GM15510 (cell line): ENCODE data around the gene TRPC6.

ENCODE experiments used
- POLR2A ChIP-seq: IDR thresholded peaks from 3 replicates; pipeline ENCODE4 v1.6.1; 2011; ENCODE audit warnings: borderline replicate concordance; ENCODE audit not compliant: insufficient read length; ENCODE audit errors: extremely low read depth

TRPC6 gene

DNA sequence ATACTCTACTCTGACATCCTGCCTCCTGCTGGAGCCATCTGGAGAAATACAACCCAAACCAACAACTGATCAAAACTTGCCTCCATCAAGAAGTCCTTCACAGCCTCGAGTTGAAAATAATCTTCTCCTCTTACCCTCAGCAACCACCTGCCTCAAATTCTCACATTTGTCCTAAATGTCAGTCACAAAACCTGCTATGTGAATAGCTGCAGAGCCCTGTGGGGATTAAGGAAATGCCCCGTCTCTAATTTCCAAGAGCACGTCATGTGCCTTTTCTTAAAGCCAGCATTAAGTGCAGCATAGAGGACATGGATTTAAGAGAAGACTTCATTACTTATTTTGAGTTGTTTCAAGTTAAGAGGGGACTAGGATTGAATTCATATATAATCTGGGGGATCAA lies 105.9 kb downstream of the TRPC6 start:
- TF ChIP-seq POLR2A = no peak

DNA sequence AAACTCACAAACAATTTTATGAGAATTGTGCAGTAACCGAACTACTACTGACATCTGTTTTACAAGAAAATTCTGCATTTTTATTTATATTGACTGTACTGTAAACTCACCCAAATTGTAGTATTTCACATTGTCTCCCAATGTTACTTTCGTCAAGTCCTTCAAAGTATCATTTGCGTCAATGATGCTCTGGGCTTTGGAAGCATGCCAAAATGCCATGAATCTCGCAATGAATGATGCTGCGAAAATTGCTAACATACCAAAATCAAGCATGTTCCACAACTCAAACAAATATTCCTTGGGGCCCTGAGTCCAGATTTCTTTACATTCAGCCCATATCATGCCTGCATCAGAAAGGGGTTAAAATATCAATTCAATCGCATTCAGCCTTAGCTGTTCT lies 107.6 kb downstream of the TRPC6 start:
- no peak for TF ChIP-seq POLR2A

DNA sequence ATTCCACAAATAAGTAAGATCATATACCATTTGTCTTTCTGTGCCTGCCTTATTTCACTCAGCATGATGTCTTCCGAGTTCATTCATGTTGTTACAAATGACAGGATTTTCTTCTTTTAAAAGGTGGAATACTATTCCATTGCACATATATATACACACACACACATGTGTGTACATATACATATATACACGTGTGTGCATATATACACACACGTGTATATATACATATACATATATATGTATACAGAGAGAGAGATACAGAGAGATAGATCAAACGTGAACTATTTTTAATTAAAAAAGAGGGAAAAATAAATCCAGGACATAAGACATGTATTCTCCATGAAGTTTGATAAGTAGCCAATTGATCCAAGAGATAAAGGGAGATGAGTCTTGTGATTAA lies 108.1 kb downstream of the TRPC6 start:
- TF ChIP-seq POLR2A = no peak

DNA sequence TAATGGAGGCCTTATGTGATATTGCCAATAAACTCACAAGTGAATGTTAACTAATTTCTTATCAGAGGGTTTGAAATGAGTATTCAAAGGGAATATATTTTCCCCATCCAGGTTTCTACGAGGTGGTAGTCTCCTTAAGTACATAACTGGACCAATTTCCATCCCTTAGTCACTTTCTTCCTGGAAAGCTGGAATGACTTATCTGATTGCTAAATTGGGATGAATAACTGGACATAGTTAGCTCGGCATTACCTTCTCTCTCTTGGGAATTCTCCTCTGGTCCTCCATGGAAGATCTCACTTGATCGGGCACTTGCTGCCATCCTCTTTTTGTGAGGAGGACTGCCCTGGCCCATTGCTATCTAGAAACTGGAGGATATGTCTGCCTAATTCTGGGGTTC lies 109.1 kb downstream of the TRPC6 start:
- TF ChIP-seq POLR2A = no peak

DNA sequence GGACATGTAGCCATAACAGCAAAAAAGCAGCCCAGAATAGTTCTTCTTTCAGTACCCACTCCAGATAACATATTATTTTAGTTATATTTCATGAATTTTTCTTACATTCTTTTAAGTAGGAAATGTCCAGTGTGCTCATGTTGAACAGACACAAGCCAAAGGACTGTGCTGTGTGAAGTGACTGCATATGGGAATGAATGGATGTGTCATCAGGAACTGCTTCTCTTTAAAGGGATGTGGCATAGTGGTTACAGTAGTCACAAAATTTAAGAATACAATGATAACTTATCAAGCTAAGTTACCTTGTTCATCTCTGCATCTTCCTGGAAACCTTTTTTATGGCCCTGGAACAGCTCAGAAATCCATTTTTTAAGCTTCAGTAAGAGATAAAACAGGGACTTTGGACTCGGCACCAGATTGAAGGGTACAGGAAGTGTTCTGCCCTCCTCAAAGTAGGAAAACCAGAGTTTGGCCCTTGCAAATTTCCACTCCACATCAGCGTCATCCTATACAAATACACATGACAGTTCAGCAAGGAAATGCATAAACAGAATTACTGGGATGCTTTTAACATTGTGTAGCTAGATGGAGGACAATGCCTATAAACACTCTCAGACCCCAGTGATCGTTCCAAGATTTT lies 112.8 kb downstream of the TRPC6 start:
- TF ChIP-seq POLR2A = no peak

DNA sequence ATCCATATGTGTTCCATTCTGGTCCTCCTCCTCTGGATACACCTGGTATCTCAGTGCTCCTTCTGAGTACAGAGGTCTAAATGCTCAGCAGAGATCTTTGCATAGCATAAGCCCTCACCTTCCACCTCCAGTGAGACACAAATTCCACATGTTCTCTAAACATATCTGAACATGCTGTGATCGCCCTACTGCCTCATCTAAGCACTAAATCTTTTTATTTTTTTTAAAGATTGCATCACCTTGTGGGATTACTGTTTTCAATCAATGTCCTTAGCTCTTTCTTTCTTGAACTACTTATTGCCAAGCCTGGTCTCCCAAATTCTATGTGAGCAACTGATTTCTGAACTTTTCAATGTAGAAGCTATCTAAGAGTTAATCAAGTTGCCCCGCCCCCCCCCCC lies 113.4 kb downstream of the TRPC6 start:
- no peak for TF ChIP-seq POLR2A

DNA sequence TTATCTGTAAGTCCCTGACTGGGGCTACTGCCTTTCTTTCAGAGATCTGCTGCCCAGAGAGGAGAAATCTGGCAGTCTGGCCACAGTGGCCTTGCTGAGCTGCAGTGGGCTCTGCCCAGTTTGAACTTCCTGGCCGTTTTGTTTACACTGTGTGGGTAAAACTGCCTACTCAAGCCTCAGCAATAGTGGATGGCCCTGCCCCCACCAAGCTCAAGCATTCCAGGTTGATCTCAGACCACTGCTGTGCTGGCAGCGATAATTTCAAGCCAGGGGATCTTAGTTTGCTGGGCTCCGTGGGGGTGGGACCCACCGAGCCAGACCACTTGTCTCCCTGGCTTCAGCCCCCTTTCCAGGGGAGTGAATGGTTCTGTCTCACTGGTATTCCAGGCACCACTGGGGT lies 117.5 kb downstream of the TRPC6 start:
- TF ChIP-seq POLR2A = no peak

DNA sequence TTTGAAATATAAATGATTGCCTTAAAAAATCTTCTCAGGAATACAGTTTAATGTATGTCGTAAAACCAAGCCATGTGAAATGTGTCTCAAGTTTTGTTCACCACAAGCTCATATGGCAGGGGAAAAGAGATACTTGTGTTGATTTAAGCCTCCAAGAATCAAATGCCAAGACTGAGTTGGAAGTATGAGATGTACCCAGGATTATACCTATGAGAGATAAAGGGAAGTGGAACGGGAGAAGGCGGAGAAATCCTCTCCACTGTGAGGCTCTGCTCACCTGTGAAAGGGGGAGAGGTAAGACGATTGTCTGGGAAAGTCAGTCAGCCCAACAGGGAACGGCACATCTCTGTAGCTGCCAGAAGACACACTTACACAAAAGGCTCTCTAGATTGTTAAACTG lies 124.8 kb downstream of the TRPC6 start:
- no peak for TF ChIP-seq POLR2A

DNA sequence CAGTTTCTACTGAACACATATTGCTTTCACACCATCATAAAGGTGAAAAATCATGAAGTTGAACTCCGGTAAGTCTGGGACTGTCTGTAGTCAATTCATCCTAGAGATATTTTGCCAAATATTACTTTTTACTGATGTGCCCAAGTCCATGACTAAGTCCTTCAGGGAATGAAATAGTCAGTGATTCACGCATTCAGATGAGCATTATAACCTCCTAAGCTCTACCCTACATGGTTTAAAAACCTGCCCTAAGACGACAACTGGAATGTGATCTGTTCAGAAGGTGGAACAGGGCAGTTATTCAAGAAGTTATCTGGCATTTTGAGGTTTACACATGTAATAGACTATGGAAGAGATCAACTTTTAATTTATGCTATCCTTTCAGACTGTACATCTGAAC lies 125.6 kb downstream of the TRPC6 start:
- no peak for TF ChIP-seq POLR2A

DNA sequence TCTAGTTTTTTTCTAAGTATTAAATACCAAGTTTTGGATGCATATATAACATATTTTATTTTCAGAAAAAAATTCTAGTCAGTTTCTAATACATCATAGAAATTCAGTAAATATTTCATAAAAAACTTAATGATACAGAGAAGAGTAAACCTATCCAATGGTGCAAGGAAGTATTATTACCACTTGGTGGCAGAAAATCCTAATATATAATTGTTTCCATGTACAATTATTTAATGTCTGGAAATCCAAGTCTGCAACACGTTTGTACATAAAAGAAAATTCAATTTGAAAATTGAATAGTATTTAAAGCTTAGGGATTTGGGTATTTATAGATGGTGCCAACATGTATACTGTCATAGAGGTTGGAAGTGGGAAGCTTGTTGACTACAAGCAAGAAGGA lies 127.0 kb downstream of the TRPC6 start:
- no peak for TF ChIP-seq POLR2A

DNA sequence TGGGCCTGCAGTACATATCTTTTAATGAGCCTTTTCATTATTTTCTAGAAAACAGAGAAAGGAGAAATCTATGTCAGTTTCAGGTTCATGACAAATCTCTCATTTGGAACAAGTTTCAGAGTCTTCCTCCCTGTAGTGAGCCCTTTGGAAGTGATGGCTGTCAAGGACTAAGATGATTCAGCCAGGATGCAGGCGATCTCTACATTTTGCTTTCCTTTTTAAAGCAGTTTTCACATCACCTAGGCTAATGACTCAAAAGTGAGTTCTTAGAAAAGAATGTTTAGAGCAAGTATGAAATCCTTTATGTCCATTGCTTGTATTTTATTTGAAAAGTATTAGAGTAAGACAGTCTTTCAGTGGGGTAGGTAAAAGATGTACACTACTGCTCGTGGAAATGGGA lies 130.1 kb downstream of the TRPC6 start:
- TF ChIP-seq POLR2A = no peak

DNA sequence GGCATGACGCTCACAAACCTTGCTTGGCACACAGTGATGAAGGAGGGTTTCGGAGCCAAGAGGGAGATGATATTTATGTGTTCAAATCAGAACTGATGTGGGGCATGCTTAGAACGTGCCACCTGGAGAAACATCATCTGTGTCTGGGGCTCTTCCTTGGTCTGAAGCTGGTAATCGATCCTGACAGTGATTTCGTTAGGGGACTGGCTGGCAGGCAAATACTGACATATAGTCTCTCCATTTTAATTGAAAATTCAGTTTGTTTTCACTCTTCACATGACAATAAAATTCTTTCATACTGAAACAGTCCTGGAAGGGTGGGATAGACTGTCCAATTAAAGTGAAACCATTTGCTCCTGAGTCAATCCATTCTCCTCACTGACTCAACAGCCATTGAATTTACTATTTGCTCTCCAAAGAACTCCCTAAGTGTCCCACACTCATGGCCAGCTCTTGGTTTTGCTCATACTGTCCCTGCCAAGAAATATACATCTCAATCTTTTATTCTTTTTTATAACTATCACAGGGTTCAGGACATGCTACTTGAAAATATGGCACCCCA lies 134.8 kb downstream of the TRPC6 start:
- no peak for TF ChIP-seq POLR2A

DNA sequence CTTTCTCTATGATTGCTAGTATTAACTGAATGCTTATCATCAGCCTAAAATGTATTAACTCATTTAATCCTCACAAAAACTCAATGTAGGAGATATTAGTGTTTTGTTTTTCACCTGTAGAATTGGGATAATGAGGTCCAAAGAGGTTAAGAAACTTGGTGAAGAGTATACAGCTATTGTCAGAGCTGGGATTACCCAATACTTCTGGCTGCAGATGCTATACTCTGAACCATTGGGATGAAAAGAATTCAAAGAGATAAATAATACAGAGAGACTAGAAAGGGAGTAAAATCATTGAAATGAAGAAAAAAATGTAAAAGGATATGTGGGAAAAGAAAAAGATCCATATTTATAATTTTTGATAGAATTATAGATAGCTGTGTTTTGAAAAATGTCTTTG lies 137.1 kb downstream of the TRPC6 start:
- TF ChIP-seq POLR2A = no peak

DNA sequence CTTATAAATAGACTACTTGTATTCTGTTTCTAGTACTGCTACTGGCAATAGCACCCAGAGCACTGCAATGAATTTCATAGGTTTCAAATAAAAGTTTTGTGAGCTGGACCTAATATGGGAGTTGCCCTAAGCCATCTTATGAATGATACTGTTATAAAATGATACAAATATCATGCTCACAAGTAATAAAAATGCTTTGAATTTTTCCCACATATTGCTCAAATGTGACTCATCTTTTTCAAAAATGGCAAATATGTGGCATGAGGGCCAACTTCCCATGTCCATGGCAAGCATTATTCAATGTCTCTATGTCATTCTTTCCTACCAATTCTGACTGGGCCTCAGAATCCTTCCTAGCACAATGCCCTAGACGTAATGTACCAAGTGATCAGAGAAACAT lies 137.6 kb downstream of the TRPC6 start:
- no peak for TF ChIP-seq POLR2A

DNA sequence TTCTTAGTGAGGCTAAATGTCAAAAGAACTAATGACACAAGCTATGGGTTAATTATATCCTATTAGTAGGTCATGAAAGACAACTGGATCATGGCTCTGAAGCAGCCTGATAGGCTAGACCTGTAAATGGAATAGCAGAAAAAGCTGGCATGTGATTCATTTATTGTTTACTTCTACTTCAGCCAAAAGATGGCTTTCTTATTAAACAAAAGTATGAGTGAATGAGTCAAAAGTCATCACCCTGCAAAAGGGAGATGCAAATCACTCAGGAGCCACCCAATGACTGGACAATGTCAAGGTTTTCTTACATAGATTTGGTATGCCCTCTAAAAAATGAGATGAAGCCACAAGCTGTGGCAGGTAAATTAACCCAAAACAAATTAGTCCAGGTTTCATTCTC lies 138.0 kb downstream of the TRPC6 start:
- TF ChIP-seq POLR2A = no peak

DNA sequence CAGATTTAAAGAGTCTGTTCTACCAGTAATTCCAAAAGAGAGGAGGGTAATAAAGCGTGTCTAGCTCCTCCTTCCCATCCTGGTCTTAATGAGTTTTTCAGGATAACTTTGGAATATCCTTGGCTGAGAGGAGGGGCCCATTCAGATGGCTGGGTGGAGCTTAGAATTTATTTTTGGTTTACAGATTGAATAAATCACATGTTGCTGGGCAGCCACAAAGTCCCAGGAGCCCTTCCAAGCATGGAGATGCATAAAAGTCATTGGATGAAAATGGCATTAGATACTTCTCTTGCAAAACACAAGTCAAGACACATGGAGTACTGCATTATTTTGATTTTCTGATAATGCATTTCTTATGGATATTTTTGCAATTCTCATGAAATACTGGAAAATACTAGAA lies 139.0 kb downstream of the TRPC6 start:
- no peak for TF ChIP-seq POLR2A

DNA sequence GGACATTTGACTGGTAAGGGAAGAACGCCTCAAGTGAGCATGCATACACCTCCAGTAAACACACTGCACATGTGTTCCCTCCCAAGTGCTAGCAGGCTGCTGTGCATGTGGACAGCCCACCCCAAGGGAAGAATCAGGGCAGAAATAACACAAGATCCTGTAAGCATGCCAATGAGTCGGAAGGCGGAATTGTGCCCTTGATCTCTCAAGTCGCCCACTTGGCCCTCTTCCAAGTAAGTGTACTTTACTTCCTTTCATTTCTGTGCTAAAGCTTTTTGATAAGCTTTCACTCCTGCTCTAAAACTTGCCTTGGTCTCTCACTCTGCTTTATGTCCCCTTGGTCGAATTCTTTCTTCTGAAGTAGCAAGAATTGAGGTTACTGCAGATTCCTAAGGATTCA lies 139.6 kb downstream of the TRPC6 start:
- no peak for TF ChIP-seq POLR2A
